Endothelial cell (in vitro differentiated cells): ENCODE data around the gene WDFY3. TPM values are rescaled to one million over a fixed set of nuclear protein-coding genes. Genes with fewer than 3 reads are reported as not detected.

Source experiments
- DNase-seq: peaks from one replicate; pipeline ENCODE4 v3.0.0; 2021; ENCODE audit warnings: low spot score
- H3K27ac Mint-ChIP-seq: one replicate; pipeline ENCODE4 v1.8.0; 2021; ENCODE audit warnings: mixed read lengths, inconsistent platforms; ENCODE audit not compliant: unreplicated experiment
- H3K27me3 Mint-ChIP-seq: one replicate; pipeline ENCODE4 v1.8.0; 2021; ENCODE audit warnings: mild to moderate bottlenecking, moderate library complexity, mixed read lengths, inconsistent platforms; ENCODE audit not compliant: unreplicated experiment
- H3K36me3 Mint-ChIP-seq: one replicate; pipeline ENCODE4 v1.8.0; 2021; ENCODE audit warnings: mild to moderate bottlenecking, low read depth, mixed read lengths, inconsistent platforms; ENCODE audit not compliant: unreplicated experiment
- H3K4me1 Mint-ChIP-seq: one replicate; pipeline ENCODE4 v1.8.0; 2021; ENCODE audit warnings: mild to moderate bottlenecking, mixed read lengths, inconsistent platforms; ENCODE audit not compliant: unreplicated experiment
- H3K4me3 Mint-ChIP-seq: one replicate; pipeline ENCODE4 v1.8.0; 2021; ENCODE audit warnings: mild to moderate bottlenecking, mixed read lengths, inconsistent platforms; ENCODE audit not compliant: unreplicated experiment
- H3K9me3 Mint-ChIP-seq: one replicate; pipeline ENCODE4 v1.8.0; 2021; ENCODE audit warnings: mixed read lengths, inconsistent platforms; ENCODE audit not compliant: unreplicated experiment
- total RNA-seq: library from RNA; stranded (reverse); fragmentation: NEBNext Ultra II Directional; extraction: Animal tissue kit (Norgen Biotek cat#: 25700); gene quantifications from one replicate; pipeline ENCODE4 v1.2.1, GENCODE V29; 2021; ENCODE audit not compliant: unreplicated experiment
- TF ChIP-seq, protein P1 (sequence below): fragments of 200-600 bp; sonication (generic); IDR thresholded peaks from one replicate; pipeline ENCODE4 v1.5.0; 2021; ENCODE audit warnings: antibody characterized with exemption; ENCODE audit not compliant: unreplicated experiment

Gene WDFY3
- total RNA-seq, 1 donor from 2014 or later: 94.8 TPM

DNA sequence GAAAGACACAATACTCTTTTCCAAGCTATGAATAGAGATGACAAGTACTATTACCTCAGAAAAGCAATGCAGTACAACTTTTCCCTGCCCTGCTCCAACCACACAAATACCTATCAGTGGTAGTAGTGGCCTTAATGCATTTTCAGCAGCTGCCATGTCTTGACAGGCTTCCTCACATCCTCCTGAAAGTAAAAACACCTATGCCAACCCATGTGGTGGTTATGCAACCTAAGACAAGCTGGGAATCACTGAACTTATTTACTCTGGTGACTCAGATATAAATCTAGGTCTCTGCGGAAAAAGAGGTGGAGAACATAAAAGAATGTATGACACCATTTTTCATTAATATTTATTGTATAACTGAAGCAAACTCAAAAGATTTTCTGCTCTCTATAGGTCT lies 14.5 kb downstream of the WDFY3 start:
- no peak overlapping the region for H3K4me3 Mint-ChIP-seq
- no peak for DNase-seq
- TF ChIP-seq, protein P1, sequence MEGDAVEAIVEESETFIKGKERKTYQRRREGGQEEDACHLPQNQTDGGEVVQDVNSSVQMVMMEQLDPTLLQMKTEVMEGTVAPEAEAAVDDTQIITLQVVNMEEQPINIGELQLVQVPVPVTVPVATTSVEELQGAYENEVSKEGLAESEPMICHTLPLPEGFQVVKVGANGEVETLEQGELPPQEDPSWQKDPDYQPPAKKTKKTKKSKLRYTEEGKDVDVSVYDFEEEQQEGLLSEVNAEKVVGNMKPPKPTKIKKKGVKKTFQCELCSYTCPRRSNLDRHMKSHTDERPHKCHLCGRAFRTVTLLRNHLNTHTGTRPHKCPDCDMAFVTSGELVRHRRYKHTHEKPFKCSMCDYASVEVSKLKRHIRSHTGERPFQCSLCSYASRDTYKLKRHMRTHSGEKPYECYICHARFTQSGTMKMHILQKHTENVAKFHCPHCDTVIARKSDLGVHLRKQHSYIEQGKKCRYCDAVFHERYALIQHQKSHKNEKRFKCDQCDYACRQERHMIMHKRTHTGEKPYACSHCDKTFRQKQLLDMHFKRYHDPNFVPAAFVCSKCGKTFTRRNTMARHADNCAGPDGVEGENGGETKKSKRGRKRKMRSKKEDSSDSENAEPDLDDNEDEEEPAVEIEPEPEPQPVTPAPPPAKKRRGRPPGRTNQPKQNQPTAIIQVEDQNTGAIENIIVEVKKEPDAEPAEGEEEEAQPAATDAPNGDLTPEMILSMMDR: no peak
- no peak overlapping the region for H3K27ac Mint-ChIP-seq
- peaks cover 24% of the 10 kb centered on the region for H3K4me1 Mint-ChIP-seq
- H3K9me3 Mint-ChIP-seq: no peaks in the 10 kb centered on the region
- H3K27me3 Mint-ChIP-seq: peaks cover 1% of the 10 kb centered on the region
- H3K36me3 Mint-ChIP-seq: no peaks in the 10 kb centered on the region

DNA sequence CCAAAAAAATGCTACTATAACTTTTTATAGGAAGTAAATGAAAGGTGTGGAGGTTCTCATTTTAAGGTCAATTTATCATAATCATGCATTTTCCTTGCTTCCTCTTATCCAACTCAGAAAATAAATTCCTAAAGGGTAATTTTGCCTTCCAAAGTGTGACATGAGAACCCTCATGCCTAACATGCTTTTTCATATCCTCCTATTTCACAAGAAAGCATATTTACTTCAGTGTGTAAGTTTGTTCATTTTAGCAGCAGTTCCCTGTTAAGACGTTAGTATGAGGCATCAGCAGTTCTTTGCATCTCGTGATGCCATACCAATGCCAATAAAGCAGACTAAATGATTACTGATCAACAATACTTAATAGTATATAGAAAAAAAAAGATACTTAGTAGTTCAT lies 18.4 kb downstream of the WDFY3 start:
- no peak for DNase-seq
- Mint-ChIP-seq H3K4me1 (peaks cover 19% of the 10 kb centered on the region), H3K27ac (no peak overlapping the region), H3K9me3 (peaks cover under 1% of the 10 kb centered on the region), H3K4me3 (no peak overlapping the region), H3K36me3 (peaks cover under 1% of the 10 kb centered on the region), H3K27me3 (peaks cover 3% of the 10 kb centered on the region)
- TF ChIP-seq, protein P1: no peak

DNA sequence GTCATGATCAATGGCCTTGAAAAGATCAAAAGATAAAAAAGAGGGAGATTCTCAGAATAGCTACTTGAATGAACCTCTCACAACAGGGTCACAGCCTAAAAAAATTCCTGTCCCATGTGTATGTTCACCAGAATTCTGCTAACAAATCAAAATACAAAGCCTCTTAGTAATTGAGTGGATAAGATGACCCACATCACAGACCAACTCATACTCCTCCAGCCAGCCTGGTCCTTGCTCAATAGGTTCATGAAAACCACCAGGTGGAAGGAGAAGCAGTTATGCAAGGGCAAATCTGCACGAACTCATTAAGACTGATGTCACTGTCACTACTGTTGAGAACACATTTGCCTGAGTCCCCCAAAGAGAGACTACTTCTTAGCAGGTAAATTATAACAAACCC lies 21.5 kb downstream of the WDFY3 start:
- TF ChIP-seq, protein P1: no peak
- Mint-ChIP-seq H3K27ac (no peak overlapping the region), H3K4me3 (no peak overlapping the region), H3K9me3 (peaks cover 4% of the 10 kb centered on the region), H3K36me3 (peaks cover 15% of the 10 kb centered on the region), H3K4me1 (peaks cover 19% of the 10 kb centered on the region), H3K27me3 (peaks cover 3% of the 10 kb centered on the region)
- DNase-seq: no peak

DNA sequence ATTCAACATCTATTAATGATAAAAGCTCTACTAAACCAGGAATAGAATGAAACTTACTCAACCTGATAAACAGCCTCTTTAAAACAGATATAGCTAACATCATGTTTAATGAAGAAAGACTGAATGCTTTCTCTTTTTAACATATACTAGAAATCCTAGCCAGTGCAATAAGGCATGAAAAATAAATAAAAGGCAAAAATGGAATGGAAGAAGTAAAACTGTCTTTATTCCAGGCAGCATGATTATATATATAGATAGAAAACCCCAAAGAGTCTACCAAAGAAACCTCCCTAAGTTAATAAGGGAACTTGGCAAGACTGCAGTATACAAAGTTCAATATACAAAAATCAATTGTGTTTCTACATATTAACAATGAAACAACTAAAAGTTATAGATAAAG lies 25.5 kb downstream of the WDFY3 start:
- TF ChIP-seq, protein P1: no peak
- Mint-ChIP-seq H3K27ac (no peak overlapping the region), H3K36me3 (peaks cover 15% of the 10 kb centered on the region), H3K9me3 (peaks cover 4% of the 10 kb centered on the region), H3K4me1 (peaks cover 25% of the 10 kb centered on the region), H3K27me3 (no peaks in the 10 kb centered on the region), H3K4me3 (no peak overlapping the region)
- no peak for DNase-seq

DNA sequence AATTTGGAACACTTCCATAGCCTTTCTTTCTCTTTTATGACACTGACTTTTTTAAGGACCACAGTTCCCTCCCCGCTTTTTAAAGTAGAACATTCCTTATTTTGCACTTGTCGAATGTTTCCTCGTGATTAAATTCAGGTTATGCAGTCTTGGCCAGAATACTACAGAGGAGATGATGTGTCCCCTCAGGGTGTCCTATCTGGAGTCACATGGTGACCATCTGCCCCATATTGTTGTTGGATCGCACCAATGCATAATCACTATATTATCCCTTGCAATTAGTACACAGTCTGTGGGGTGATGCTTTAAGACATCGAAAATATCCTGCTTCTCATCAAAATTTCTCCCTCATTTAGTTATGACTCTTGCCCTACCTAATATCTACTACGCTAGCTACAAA lies 27.4 kb downstream of the WDFY3 start:
- TF ChIP-seq, protein P1: no peak
- H3K9me3 Mint-ChIP-seq: peaks cover 4% of the 10 kb centered on the region
- peaks cover 19% of the 10 kb centered on the region for H3K4me1 Mint-ChIP-seq
- no peak overlapping the region for H3K27ac Mint-ChIP-seq
- peaks cover 15% of the 10 kb centered on the region for H3K36me3 Mint-ChIP-seq
- H3K4me3 Mint-ChIP-seq: no peak overlapping the region
- no peaks in the 10 kb centered on the region for H3K27me3 Mint-ChIP-seq
- DNase-seq: no peak
